Stimulated activated effector memory CD8-positive, alpha-beta T cell treated with anti-CD3 and anti-CD28 coated beads, Interleukin-12 subunit alpha, Interleukin-12 subunit beta, amount 100 ng/mL, for 72 hours (primary cell): Measurements from ENCODE around the gene RGS17.

Source experiments
- ATAC-seq: fragments of 150-1000 bp; cut with Tn5 transposase; 2 replicates; pipeline ENCODE4 v1.10.0; 2021
- DNase-seq, 2 donors: peaks; one replicate each; pipeline ENCODE4 v3.0.0; 2021 to 2022; ENCODE audit warnings: low spot score in 2 of 2
- H3K27ac Mint-ChIP-seq: one replicate; pipeline ENCODE4 v1.8.0; 2022; ENCODE audit warnings: mild to moderate bottlenecking, mixed read lengths
- H3K36me3 Mint-ChIP-seq: one replicate; pipeline ENCODE4 v1.8.0; 2022; ENCODE audit warnings: mild to moderate bottlenecking, mixed read lengths
- H3K4me1 Mint-ChIP-seq: one replicate; pipeline ENCODE4 v1.8.0; 2022; ENCODE audit warnings: mixed read lengths
- H3K4me3 Mint-ChIP-seq: one replicate; pipeline ENCODE4 v1.8.0; 2022; ENCODE audit warnings: mild to moderate bottlenecking, mixed read lengths
- H3K9me3 Mint-ChIP-seq: one replicate; pipeline ENCODE4 v1.8.0; 2022; ENCODE audit warnings: mixed read lengths

RGS17 gene, protein sequence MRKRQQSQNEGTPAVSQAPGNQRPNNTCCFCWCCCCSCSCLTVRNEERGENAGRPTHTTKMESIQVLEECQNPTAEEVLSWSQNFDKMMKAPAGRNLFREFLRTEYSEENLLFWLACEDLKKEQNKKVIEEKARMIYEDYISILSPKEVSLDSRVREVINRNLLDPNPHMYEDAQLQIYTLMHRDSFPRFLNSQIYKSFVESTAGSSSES

GRCh38 chr6:153131037-153131981 is at the start of gene RGS17:
Gene RGS17 (minus strand): TSS chr6:153131282. CDS start chr6:153044018, 87,264 bp downstream.
- DNase-seq = no peak
- no peaks in the 10 kb centered on the region for H3K9me3 Mint-ChIP-seq
- peak within 1 kb of the TSS; percentile 67 for H3K27ac Mint-ChIP-seq

GRCh38 chr6:153172815-153173214 is 41.7 kb upstream of the RGS17 start:
- DNase-seq (no peak), ATAC-seq (no peak)
- Mint-ChIP-seq H3K36me3 (no peaks in the 10 kb centered on the region), H3K4me3 (no peak overlapping the region), H3K9me3 (peaks cover 5% of the 10 kb centered on the region), H3K27ac (no peak overlapping the region), H3K4me1 (no peaks in the 10 kb centered on the region)

More at GRCh38 chr6:153131037-153131981, at the start of gene RGS17:
- Mint-ChIP-seq H3K36me3 (no peaks in the 10 kb centered on the region), H3K4me3 (peak within 1 kb of the TSS; percentile 73), H3K4me1 (peaks cover 25% of the 10 kb centered on the region)
- ATAC-seq = peak; percentile 71

GRCh38 chr6:153170511-153170910 is 39.4 kb upstream of the RGS17 start:
- peaks cover 4% of the 10 kb centered on the region for H3K9me3 Mint-ChIP-seq
- DNase-seq (no peak), ATAC-seq (no peak)
- no peaks in the 10 kb centered on the region for H3K4me1 Mint-ChIP-seq
- no peak overlapping the region for H3K4me3 Mint-ChIP-seq
- no peak overlapping the region for H3K27ac Mint-ChIP-seq
- H3K36me3 Mint-ChIP-seq = no peaks in the 10 kb centered on the region

GRCh38 chr6:153167907-153168306 is 36.8 kb upstream of the RGS17 start:
- Mint-ChIP-seq H3K27ac (no peak overlapping the region), H3K4me1 (no peaks in the 10 kb centered on the region), H3K9me3 (peaks cover 4% of the 10 kb centered on the region), H3K36me3 (no peaks in the 10 kb centered on the region), H3K4me3 (no peak overlapping the region)
- no peak for DNase-seq
- no peak for ATAC-seq

DNA sequence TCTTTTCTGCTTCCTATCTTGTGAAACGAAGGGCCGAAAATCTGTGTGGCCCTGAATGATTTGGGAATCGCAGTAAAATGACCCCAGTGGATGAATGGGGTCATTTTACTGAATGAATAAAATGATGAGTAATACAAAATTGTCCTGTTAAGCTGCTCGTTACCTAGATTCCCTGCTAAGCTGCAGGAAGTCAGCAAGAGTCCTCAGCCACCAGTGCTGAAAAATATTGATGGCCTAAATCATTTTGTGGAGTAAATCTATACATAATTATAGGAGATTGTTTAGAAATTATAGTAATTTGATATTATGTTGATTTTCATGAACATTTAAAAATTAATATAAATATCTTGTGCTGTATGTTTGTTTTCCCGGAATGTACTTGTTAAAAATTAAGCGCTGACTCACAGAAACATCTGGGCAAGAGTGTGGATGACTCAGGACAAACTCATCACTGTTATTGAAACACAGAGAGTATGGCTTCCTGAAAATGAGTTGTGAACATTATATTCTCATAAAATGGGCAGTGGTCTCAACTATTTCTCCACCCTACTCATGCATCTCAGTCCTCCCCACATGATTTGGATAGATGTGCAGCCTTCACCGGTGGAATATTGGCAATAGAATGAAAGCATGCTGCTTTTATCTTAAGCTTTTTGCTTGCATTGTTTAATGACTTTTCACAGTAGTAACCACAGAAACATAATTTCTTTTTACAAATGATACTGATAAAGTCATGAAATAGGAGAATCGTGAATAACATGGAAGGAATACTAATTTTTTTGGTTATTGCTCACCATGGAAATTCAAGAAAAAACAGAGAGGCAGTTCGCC is 36.2 kb upstream of the RGS17 start:
- Mint-ChIP-seq H3K27ac (no peak overlapping the region), H3K4me1 (no peaks in the 10 kb centered on the region), H3K36me3 (no peaks in the 10 kb centered on the region), H3K9me3 (peaks cover 4% of the 10 kb centered on the region), H3K4me3 (no peak overlapping the region)
- no peak for DNase-seq
- no peak for ATAC-seq

DNA sequence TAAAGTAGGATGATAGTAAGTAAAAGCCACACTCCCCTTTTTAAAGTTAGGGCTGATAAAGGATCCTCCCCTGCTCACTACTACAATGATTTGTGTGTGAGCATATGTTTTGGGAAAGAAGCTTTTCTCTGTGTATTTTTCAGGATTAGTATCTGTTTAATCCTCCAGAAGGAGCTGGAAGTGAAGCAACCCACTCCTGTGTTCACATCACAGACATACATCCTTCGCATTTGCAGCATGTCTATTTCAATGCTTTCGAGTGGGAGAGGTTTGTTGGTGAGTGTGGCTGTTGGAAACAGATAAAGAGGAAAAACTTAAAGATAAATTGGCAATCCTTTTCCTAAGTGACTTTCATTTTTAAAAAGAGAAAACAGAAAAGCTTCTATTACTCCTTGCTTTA is 31.6 kb upstream of the RGS17 start:
- H3K4me3 Mint-ChIP-seq = no peak overlapping the region

DNA sequence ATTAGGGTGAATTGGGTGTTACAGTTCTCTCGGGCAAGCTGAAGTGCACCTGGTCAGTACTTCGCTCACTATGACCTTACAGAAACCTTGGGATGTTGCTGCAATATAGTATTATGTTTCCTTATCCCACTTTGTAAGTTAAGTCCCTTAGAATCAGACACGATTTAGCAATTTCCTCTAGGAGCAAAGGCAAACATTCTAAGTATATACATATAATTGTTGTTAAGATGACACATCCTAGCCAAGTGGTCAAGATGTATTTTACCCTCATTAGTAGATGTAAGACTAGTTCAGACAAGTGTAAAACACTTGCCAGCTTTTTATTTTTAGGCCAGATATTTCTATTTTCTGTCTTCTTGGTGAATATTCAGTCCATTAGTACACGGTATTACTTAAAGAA is 31.1 kb upstream of the RGS17 start:
- Mint-ChIP-seq H3K9me3 (peaks cover 2% of the 10 kb centered on the region), H3K36me3 (no peaks in the 10 kb centered on the region), H3K27ac (no peak overlapping the region), H3K4me1 (no peaks in the 10 kb centered on the region), H3K4me3 (no peak overlapping the region)
- DNase-seq = no peak
- ATAC-seq = no peak

More for the DNA sequence above, 31.6 kb upstream of the RGS17 start:
- no peak overlapping the region for H3K27ac Mint-ChIP-seq
- no peaks in the 10 kb centered on the region for H3K4me1 Mint-ChIP-seq
- ATAC-seq (no peak), DNase-seq (no peak)
- H3K9me3 Mint-ChIP-seq = peaks cover 2% of the 10 kb centered on the region
- H3K36me3 Mint-ChIP-seq = no peaks in the 10 kb centered on the region

DNA sequence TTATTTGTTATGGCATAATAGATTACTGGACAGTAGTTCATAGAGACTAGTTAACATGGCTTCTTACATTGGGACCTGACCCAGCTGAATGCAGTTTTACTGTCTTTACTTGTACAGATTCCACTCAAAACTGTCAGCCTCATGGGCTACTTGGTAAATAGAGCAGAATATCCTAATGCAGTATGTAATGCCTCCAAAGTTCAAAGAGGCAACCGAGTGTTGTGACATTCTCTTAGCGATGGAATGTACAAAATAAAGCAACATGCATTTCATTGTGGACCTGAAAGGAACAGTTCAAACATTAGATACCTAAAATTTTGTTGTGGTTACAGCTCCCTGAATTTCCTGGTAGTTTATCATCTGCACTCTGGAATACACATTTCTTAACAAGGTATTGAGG is 29.1 kb upstream of the RGS17 start:
- H3K4me1 Mint-ChIP-seq = no peaks in the 10 kb centered on the region
- H3K9me3 Mint-ChIP-seq = no peaks in the 10 kb centered on the region
- H3K4me3 Mint-ChIP-seq = no peak overlapping the region
- no peak overlapping the region for H3K27ac Mint-ChIP-seq
- H3K36me3 Mint-ChIP-seq = no peaks in the 10 kb centered on the region
- no peak for DNase-seq
- no peak for ATAC-seq

- no peaks in the 10 kb centered on the region for H3K9me3 Mint-ChIP-seq
- H3K4me3 Mint-ChIP-seq = no peak overlapping the region
- ATAC-seq = no peak
- DNase-seq = no peak
- H3K4me1 Mint-ChIP-seq = no peaks in the 10 kb centered on the region
- H3K27ac Mint-ChIP-seq = no peak overlapping the region
- no peaks in the 10 kb centered on the region for H3K36me3 Mint-ChIP-seq
These were observed 19.8 kb upstream of the RGS17 start for GRCh38 chr6:153150752-153151440.

- H3K36me3 Mint-ChIP-seq = no peaks in the 10 kb centered on the region
- H3K4me3 Mint-ChIP-seq = no peak overlapping the region
- H3K4me1 Mint-ChIP-seq = no peaks in the 10 kb centered on the region
- no peak overlapping the region for H3K27ac Mint-ChIP-seq
- ATAC-seq = no peak
- no peak for DNase-seq
- no peaks in the 10 kb centered on the region for H3K9me3 Mint-ChIP-seq
These were observed 19.3 kb upstream of the RGS17 start for GRCh38 chr6:153150371-153150751.

- ATAC-seq (no peak), DNase-seq (no peak)
- H3K4me1 Mint-ChIP-seq = no peaks in the 10 kb centered on the region
- H3K36me3 Mint-ChIP-seq = no peaks in the 10 kb centered on the region
- H3K4me3 Mint-ChIP-seq = no peak overlapping the region
- H3K27ac Mint-ChIP-seq = no peak overlapping the region
- H3K9me3 Mint-ChIP-seq = no peaks in the 10 kb centered on the region
These were observed 18.8 kb upstream of the RGS17 start for GRCh38 chr6:153149891-153150290.

GRCh38 chr6:153146413-153146812 is 15.3 kb upstream of the RGS17 start:
- DNase-seq (no peak), ATAC-seq (no peak)
- Mint-ChIP-seq H3K36me3 (no peaks in the 10 kb centered on the region), H3K4me1 (no peaks in the 10 kb centered on the region), H3K9me3 (no peaks in the 10 kb centered on the region), H3K4me3 (no peak overlapping the region), H3K27ac (no peak overlapping the region)

DNA sequence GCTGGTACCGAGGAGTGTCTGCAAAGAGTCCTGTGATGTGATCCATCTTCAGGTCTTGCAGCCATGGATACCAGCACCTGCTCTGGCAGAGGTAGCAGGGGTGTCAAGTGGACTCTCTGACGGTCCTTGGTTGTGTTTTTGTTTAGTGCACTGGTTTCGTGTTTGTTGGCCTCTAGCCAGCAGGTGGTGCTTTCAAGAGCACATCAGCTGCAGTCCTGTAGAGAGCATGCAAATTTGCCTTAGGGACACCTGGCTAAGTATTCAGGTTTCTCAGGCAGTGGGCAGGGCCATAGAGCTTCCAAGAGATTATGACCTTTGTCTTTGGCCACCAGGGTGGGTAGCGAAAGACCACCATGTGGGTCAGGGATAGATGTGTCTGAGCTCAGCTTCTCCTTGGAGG is 14.5 kb upstream of the RGS17 start:
- Mint-ChIP-seq H3K4me1 (no peaks in the 10 kb centered on the region), H3K4me3 (no peak overlapping the region), H3K27ac (no peak overlapping the region), H3K36me3 (no peaks in the 10 kb centered on the region), H3K9me3 (no peaks in the 10 kb centered on the region)
- ATAC-seq (no peak), DNase-seq (no peak)

- DNase-seq (no peak), ATAC-seq (no peak)
- Mint-ChIP-seq H3K9me3 (no peaks in the 10 kb centered on the region), H3K36me3 (no peaks in the 10 kb centered on the region), H3K4me3 (no peak overlapping the region), H3K4me1 (no peaks in the 10 kb centered on the region), H3K27ac (no peak overlapping the region)
These were observed 12.1 kb upstream of the RGS17 start for GRCh38 chr6:153143200-153143599.

DNA sequence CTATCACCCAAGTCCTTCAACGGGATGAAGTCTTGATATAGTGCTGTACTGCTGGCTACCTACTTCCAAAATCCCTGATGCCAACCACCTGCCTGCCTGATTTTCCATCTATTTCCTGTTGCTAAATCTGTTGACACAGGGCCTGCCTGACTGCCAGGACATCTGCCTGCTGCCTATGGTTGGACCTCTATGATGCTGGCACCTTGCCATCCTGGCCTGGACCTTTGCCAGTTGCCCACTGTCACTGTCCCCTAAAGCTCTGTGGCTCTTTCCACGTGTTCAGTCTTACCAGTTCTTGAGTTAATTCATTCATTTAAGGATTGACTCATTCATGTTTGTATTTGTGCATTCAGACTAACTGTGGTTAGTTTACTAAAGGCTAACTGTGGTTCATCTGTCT is 9.2 kb upstream of the RGS17 start:
- no peaks in the 10 kb centered on the region for H3K9me3 Mint-ChIP-seq
- no peak for DNase-seq
- H3K27ac Mint-ChIP-seq = no peak overlapping the region
- peaks cover 4% of the 10 kb centered on the region for H3K4me1 Mint-ChIP-seq
- no peaks in the 10 kb centered on the region for H3K36me3 Mint-ChIP-seq
- no peak for ATAC-seq
- no peak overlapping the region for H3K4me3 Mint-ChIP-seq
